Smooth muscle cell (in vitro differentiated cells): ENCODE results near the gene DYRK4. TPM values are rescaled to one million over a fixed set of nuclear protein-coding genes. Genes with fewer than 3 reads are reported as not detected.

Source experiments
- DNase-seq: peaks from one replicate; lab custom pipeline; 2025; ENCODE audit not compliant: unreplicated experiment; lab: John Stamatoyannopoulos, UW
- H2AFZ ChIP-seq: fragments of 200-600 bp; sonication (generic); 2 replicates; pipeline ENCODE4 v1.6.0; 2016; ENCODE audit warnings: antibody characterized with exemption, low read depth, mild to moderate bottlenecking
- H3F3A ChIP-seq: fragments of 200-600 bp; sonication (generic); 2 replicates; pipeline ENCODE4 v1.6.0; 2017; ENCODE audit warnings: antibody characterized with exemption, low read depth
- H3K27ac ChIP-seq: fragments of 200-600 bp; sonication (generic); 2 replicates; pipeline ENCODE4 v1.5.1; 2016; ENCODE audit warnings: low read depth, mild to moderate bottlenecking
- H3K27me3 ChIP-seq: fragments of 200-600 bp; sonication (generic); 2 replicates; pipeline ENCODE4 v1.6.1; 2016; ENCODE audit warnings: low read depth, mild to moderate bottlenecking
- H3K36me3 ChIP-seq: fragments of 200-600 bp; sonication (generic); 2 replicates; pipeline ENCODE4 v1.5.1; 2016; ENCODE audit warnings: low read depth
- H3K4me1 ChIP-seq: fragments of 200-600 bp; sonication (generic); 2 replicates; pipeline ENCODE4 v1.5.1; 2016; ENCODE audit warnings: low read depth
- H3K4me2 ChIP-seq: fragments of 200-600 bp; sonication (generic); 2 replicates; pipeline ENCODE4 v1.6.0; 2016; ENCODE audit warnings: mild to moderate bottlenecking
- H3K4me3 ChIP-seq: fragments of 200-600 bp; sonication (generic); 2 replicates; pipeline ENCODE4 v1.5.1; 2016; ENCODE audit warnings: mild to moderate bottlenecking
- H3K79me2 ChIP-seq: fragments of 200-600 bp; sonication (generic); 2 replicates; pipeline ENCODE4 v1.6.0; 2016; ENCODE audit warnings: low read depth, mild to moderate bottlenecking
- H3K9ac ChIP-seq: fragments of 200-600 bp; sonication (generic); 2 replicates; pipeline ENCODE4 v1.6.0; 2016; ENCODE audit warnings: low read depth
- H3K9me3 ChIP-seq: fragments of 200-600 bp; sonication (generic); replicated peaks from 2 replicates; pipeline ENCODE4 v1.5.1; 2016; ENCODE audit warnings: low read depth
- H4K20me1 ChIP-seq: fragments of 200-600 bp; sonication (generic); 2 replicates; pipeline ENCODE4 v1.6.0; 2016; ENCODE audit warnings: low read depth
- CTCF ChIP-seq: fragments of 200-600 bp; sonication (generic); IDR thresholded peaks from 2 replicates; pipeline ENCODE4 v1.5.1; 2017; ENCODE audit warnings: borderline replicate concordance, mild to moderate bottlenecking, antibody characterized with exemption; ENCODE audit not compliant: insufficient read depth, poor library complexity, severe bottlenecking
- WGBS: methylation state at CpG from one replicate; pipeline ENCODE4 v1.1.7; 2016; ENCODE audit warnings: low lambda C conversion rate; 5-methylcytosine and 5-hydroxymethylcytosine counted together
- polyA plus RNA-seq: library from polyadenylated mRNA; unstranded; fragments of >200 nt; fragmentation: Nextera tagmentation; extraction: Ambion mirVana; gene quantifications from 2 replicates; pipeline ENCODE4 v1.2.1, GENCODE V29; 2016
- total RNA-seq: library from RNA; depleted of rRNA; stranded (reverse); fragments of >200 nt; gene quantifications from 2 replicates; pipeline ENCODE4 v1.2.3, GENCODE V29; 2014

Gene DYRK4
- total and polyA plus RNA-seq, 2 experiments from 2014 or later: 27.1 to 61.6 TPM

- no peaks in the 10 kb centered on the region for H3K27me3 ChIP-seq
- H3K4me3 ChIP-seq: no peak overlapping the region
- no peak overlapping the region for H3K9ac ChIP-seq
- no peak for TF ChIP-seq CTCF
- no peaks in the 10 kb centered on the region for H3K36me3 ChIP-seq
- H3K4me1 ChIP-seq: peaks cover 11% of the 10 kb centered on the region
- no peaks in the 10 kb centered on the region for H3F3A ChIP-seq
- H3K9me3 ChIP-seq: no peaks in the 10 kb centered on the region
- no peak overlapping the region for H2AFZ ChIP-seq
- peaks cover 36% of the 10 kb centered on the region for H3K79me2 ChIP-seq
- WGBS: 98% methylated on average over 3 of the region's 3 CpGs
- H3K27ac ChIP-seq: no peak overlapping the region
- H3K4me2 ChIP-seq: peak overlapping the region; percentile 87
- DNase-seq: no peak
- no peaks in the 10 kb centered on the region for H4K20me1 ChIP-seq
Measured at GRCh38 chr12:4540170-4540569, 21.8 kb upstream of the DYRK4 start.

DNA sequence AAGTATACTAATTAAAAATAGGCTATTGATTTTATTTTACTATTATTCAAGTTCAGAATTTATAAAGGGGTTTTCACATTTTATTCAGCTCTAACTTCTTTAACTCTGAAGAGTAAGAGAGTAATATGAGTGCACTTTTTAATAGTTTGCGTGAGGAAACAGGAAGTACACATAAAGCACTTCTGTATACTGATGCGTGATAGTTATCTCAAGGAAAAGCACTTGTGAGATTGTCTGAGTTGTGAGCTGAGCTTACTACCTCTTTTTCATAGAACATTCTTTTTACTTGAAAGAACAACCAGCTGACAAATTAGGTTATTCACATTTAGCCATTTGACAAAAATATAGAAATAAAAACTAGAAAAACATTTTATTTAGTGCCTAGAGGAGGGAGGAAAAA lies 21.4 kb upstream of the DYRK4 start:
- Histone ChIP-seq H4K20me1 (no peaks in the 10 kb centered on the region), H2AFZ (no peak overlapping the region), H3K36me3 (no peaks in the 10 kb centered on the region), H3K4me2 (no peak overlapping the region), H3K9me3 (no peaks in the 10 kb centered on the region), H3K4me1 (peaks cover 11% of the 10 kb centered on the region), H3K4me3 (no peak overlapping the region), H3K9ac (no peak overlapping the region), H3K27ac (no peak overlapping the region), H3K27me3 (no peaks in the 10 kb centered on the region), H3K79me2 (peaks cover 36% of the 10 kb centered on the region), H3F3A (no peaks in the 10 kb centered on the region)
- 91% methylated on average over 2 of the region's 2 CpGs for WGBS
- TF ChIP-seq CTCF: no peak
- DNase-seq: no peak

GRCh38 chr12:4545195-4545594 lies 16.8 kb upstream of the DYRK4 start:
- H3K27ac ChIP-seq: no peak overlapping the region
- H3K27me3 ChIP-seq: no peaks in the 10 kb centered on the region
- peaks cover 10% of the 10 kb centered on the region for H3K79me2 ChIP-seq
- 48% methylated on average over 1 of the region's 1 CpG for WGBS
- no peak overlapping the region for H2AFZ ChIP-seq
- TF ChIP-seq CTCF: no peak
- H3K9me3 ChIP-seq: no peaks in the 10 kb centered on the region
- no peaks in the 10 kb centered on the region for H3F3A ChIP-seq
- no peaks in the 10 kb centered on the region for H3K4me1 ChIP-seq
- no peaks in the 10 kb centered on the region for H3K36me3 ChIP-seq
- no peak overlapping the region for H3K4me3 ChIP-seq
- no peaks in the 10 kb centered on the region for H4K20me1 ChIP-seq
- no peak overlapping the region for H3K4me2 ChIP-seq
- no peak for DNase-seq
- H3K9ac ChIP-seq: no peak overlapping the region

- H2AFZ ChIP-seq: no peak overlapping the region
- WGBS: 98% methylated on average over 1 of the region's 1 CpG
- no peaks in the 10 kb centered on the region for H3K27me3 ChIP-seq
Measured at GRCh38 chr12:4552191-4552590, 9.8 kb upstream of the DYRK4 start.

More at GRCh38 chr12:4552191-4552590, 9.8 kb upstream of the DYRK4 start:
- H3K79me2 ChIP-seq: no peaks in the 10 kb centered on the region
- no peaks in the 10 kb centered on the region for H4K20me1 ChIP-seq
- H3K9me3 ChIP-seq: no peaks in the 10 kb centered on the region
- TF ChIP-seq CTCF: no peak
- H3K27ac ChIP-seq: no peak overlapping the region
- no peak for DNase-seq
- H3K4me1 ChIP-seq: no peaks in the 10 kb centered on the region
- H3K36me3 ChIP-seq: no peaks in the 10 kb centered on the region
- H3K4me3 ChIP-seq: no peak overlapping the region
- no peaks in the 10 kb centered on the region for H3F3A ChIP-seq
- no peak overlapping the region for H3K9ac ChIP-seq
- no peak overlapping the region for H3K4me2 ChIP-seq
